Measurements from ENCODE around the gene CGB8.
"Not testable (repeated sequence)": the region's sequence is repeated elsewhere in the genome, so short reads cannot be mapped to it uniquely, and the experiment has no call there.

DNA sequence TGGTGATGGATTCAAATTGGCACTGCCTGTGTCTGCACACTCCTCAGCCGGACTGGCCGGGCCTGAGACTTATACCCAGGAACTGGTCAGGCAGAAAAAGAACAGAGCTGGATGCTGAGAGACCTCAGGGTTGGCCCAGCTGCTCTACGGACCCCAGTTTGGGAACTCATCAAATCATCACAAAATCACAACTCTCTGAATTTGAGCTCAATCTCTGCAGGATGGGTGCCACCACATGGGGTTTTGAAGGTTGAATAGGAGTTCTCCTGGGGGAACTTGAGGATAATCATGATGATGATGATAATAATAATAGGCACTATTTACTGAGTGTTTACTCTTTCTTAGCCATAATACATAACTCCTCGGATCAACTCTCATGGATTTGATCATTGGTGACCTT is 6.2 kb downstream of the CGB8 start:
- TF ChIP-seq, protein P1, sequence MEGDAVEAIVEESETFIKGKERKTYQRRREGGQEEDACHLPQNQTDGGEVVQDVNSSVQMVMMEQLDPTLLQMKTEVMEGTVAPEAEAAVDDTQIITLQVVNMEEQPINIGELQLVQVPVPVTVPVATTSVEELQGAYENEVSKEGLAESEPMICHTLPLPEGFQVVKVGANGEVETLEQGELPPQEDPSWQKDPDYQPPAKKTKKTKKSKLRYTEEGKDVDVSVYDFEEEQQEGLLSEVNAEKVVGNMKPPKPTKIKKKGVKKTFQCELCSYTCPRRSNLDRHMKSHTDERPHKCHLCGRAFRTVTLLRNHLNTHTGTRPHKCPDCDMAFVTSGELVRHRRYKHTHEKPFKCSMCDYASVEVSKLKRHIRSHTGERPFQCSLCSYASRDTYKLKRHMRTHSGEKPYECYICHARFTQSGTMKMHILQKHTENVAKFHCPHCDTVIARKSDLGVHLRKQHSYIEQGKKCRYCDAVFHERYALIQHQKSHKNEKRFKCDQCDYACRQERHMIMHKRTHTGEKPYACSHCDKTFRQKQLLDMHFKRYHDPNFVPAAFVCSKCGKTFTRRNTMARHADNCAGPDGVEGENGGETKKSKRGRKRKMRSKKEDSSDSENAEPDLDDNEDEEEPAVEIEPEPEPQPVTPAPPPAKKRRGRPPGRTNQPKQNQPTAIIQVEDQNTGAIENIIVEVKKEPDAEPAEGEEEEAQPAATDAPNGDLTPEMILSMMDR (IDR thresholded peaks at IDR 0.05; ENCODE audit: insufficient read depth, low read length), result not testable (repeated sequence)
- TF ChIP-seq, protein P2, sequence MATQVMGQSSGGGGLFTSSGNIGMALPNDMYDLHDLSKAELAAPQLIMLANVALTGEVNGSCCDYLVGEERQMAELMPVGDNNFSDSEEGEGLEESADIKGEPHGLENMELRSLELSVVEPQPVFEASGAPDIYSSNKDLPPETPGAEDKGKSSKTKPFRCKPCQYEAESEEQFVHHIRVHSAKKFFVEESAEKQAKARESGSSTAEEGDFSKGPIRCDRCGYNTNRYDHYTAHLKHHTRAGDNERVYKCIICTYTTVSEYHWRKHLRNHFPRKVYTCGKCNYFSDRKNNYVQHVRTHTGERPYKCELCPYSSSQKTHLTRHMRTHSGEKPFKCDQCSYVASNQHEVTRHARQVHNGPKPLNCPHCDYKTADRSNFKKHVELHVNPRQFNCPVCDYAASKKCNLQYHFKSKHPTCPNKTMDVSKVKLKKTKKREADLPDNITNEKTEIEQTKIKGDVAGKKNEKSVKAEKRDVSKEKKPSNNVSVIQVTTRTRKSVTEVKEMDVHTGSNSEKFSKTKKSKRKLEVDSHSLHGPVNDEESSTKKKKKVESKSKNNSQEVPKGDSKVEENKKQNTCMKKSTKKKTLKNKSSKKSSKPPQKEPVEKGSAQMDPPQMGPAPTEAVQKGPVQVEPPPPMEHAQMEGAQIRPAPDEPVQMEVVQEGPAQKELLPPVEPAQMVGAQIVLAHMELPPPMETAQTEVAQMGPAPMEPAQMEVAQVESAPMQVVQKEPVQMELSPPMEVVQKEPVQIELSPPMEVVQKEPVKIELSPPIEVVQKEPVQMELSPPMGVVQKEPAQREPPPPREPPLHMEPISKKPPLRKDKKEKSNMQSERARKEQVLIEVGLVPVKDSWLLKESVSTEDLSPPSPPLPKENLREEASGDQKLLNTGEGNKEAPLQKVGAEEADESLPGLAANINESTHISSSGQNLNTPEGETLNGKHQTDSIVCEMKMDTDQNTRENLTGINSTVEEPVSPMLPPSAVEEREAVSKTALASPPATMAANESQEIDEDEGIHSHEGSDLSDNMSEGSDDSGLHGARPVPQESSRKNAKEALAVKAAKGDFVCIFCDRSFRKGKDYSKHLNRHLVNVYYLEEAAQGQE (IDR thresholded peaks at IDR 0.05; ENCODE audit: insufficient replicate concordance, low read depth), result not testable (repeated sequence)
- not testable (repeated sequence) for TF ChIP-seq POLR2AphosphoS5, GABPA (IDR thresholded peaks at IDR 0.05; ENCODE audit: low read depth)

Measured in HL-60 (cell line).